ENCODE measurements around the gene A1BG.
"Not testable (repeated sequence)": the region's sequence is repeated elsewhere in the genome, so short reads cannot be mapped to it uniquely, and the experiment has no call there.

DNA sequence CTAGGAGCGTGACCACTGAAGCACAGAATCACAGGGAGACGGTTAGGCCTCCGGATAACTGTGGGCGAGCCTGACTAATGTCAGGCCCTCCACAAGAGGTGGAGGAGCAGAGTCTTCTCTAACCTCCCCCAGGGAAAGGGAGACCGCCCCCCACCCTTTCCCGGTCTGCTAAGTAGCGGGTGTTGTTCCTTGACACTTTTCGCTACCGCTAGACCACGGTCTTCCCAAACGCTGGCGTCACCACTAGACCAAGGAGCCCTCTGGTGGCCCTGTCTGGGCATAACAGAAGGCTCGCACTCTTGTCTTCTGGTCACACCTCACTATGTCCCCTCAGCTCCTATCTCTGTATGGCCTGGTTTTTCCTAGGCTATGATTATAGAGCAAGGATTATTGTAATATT is 42.6 kb downstream of the A1BG start:
- TF ChIP-seq POLR2A (IDR thresholded peaks at IDR 0.05; ENCODE audit: control extremely low read depth in 1 of 2, low read depth in 2 of 2, low read length in 2 of 2); JUND (IDR thresholded peaks at IDR 0.05; ENCODE audit: low read length); KDM1A (IDR thresholded peaks at IDR 0.05; ENCODE audit: borderline replicate concordance, low read length); POLR2AphosphoS5 (IDR thresholded peaks at IDR 0.05; ENCODE audit: low read depth, low read length); EZH2 (IDR thresholded peaks at IDR 0.05; ENCODE audit: low read depth, low read length, severe bottlenecking); ZNF274 (IDR thresholded peaks at IDR 0.05; ENCODE audit: borderline replicate concordance, extremely low read depth, low read length): not testable (repeated sequence)
- TF ChIP-seq, protein P1, sequence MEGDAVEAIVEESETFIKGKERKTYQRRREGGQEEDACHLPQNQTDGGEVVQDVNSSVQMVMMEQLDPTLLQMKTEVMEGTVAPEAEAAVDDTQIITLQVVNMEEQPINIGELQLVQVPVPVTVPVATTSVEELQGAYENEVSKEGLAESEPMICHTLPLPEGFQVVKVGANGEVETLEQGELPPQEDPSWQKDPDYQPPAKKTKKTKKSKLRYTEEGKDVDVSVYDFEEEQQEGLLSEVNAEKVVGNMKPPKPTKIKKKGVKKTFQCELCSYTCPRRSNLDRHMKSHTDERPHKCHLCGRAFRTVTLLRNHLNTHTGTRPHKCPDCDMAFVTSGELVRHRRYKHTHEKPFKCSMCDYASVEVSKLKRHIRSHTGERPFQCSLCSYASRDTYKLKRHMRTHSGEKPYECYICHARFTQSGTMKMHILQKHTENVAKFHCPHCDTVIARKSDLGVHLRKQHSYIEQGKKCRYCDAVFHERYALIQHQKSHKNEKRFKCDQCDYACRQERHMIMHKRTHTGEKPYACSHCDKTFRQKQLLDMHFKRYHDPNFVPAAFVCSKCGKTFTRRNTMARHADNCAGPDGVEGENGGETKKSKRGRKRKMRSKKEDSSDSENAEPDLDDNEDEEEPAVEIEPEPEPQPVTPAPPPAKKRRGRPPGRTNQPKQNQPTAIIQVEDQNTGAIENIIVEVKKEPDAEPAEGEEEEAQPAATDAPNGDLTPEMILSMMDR (IDR thresholded peaks at IDR 0.05; ENCODE audit: control extremely low read depth in 1 of 3, insufficient read depth in 1 of 3, low read depth in 1 of 3, low read length in 3 of 3) = peak; percentile 3 to 30 (median 23)
- TF ChIP-seq, protein P2, sequence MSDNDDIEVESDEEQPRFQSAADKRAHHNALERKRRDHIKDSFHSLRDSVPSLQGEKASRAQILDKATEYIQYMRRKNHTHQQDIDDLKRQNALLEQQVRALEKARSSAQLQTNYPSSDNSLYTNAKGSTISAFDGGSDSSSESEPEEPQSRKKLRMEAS (IDR thresholded peaks at IDR 0.05) = not testable (repeated sequence)
- TF ChIP-seq, protein P3, sequence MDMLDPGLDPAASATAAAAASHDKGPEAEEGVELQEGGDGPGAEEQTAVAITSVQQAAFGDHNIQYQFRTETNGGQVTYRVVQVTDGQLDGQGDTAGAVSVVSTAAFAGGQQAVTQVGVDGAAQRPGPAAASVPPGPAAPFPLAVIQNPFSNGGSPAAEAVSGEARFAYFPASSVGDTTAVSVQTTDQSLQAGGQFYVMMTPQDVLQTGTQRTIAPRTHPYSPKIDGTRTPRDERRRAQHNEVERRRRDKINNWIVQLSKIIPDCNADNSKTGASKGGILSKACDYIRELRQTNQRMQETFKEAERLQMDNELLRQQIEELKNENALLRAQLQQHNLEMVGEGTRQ (IDR thresholded peaks at IDR 0.05; ENCODE audit: low read length) = not testable (repeated sequence)
- TF ChIP-seq, protein P4, sequence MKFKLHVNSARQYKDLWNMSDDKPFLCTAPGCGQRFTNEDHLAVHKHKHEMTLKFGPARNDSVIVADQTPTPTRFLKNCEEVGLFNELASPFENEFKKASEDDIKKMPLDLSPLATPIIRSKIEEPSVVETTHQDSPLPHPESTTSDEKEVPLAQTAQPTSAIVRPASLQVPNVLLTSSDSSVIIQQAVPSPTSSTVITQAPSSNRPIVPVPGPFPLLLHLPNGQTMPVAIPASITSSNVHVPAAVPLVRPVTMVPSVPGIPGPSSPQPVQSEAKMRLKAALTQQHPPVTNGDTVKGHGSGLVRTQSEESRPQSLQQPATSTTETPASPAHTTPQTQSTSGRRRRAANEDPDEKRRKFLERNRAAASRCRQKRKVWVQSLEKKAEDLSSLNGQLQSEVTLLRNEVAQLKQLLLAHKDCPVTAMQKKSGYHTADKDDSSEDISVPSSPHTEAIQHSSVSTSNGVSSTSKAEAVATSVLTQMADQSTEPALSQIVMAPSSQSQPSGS (IDR thresholded peaks at IDR 0.05; ENCODE audit: low read length) = not testable (repeated sequence)
